NCI-H82 treated with DMSO at 0.1 percent for 48 hours (cell line): ENCODE data around the gene INHBE.
"Not testable (repeated sequence)": the region's sequence is repeated elsewhere in the genome, so short reads cannot be mapped to it uniquely, and the experiment has no call there.

Experiments used
- DNase-seq: peaks from one replicate; lab custom pipeline; 2025; ENCODE audit not compliant: unreplicated experiment; lab: John Stamatoyannopoulos, UW

The INHBE gene

DNA sequence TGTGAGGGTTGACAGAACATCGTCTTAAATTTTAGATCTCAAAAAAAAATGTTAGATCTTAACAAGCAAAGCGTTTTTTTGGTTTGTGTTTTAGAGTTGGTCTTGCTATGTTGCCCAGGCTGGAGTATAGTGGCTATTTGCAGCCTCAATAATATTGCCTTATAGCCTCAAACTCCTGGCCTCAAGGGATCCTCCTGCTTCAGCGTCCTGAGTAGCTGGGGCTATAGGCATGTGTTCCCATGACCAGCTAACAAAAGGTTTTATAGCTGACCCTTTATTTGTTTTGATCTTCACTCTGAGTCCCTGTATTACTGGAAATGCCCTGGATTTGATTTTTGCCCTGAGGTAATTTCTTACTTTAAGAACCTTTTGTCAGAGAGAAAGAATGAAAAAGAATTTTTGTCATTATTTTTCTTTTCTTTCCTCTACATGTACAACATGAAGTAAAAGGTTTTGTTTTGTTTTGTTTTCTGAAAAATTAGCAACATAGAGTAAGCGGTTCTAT, 15.3 kb upstream of the INHBE start:
- DNase-seq = no peak

GRCh38 chr12:57441393-57441792, 13.7 kb upstream of the INHBE start:
- not testable (repeated sequence) for DNase-seq

GRCh38 chr12:57441846-57442427, 13.2 kb upstream of the INHBE start:
- no peak for DNase-seq

DNA sequence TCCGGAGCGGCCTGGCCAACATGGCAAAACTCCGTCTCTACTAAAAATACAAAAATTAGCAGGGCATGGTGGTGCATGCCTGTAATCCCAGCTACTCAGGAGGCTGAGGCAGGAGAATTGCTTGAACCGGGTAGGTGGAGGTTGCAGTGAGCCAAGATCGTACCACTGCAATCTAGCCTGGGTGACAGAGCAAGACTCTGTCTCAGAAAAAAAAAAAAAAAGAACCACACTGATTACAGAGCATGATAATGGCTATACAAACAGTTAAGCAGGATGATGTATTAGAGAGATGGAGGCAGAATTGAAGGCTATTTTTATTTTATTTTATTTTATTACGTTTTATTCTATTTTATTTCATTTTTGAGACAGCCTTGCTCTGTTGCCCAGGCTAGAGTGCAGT, 10.8 kb upstream of the INHBE start:
- not testable (repeated sequence) for DNase-seq

DNA sequence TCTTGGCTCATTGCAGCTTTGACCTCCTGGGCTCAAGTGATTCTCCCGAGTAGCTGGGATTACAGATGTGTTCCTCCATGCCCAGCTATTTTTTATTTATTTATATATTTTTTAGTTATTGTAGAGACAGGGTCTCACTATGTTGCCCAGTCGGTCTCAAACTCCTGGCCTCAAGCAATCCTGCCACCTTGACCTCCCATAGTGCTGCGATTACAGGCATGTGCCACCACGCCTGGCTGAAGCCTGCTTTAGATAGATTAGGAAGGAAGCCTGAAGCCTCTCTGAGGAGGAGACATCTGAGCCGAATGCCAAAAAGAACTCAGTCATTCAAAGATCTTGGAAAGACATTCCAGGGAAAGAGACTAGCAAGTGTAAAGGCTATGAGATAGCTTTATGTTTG, 10.4 kb upstream of the INHBE start:
- no peak for DNase-seq

GRCh38 chr12:57446292-57446960, 8.7 kb upstream of the INHBE start:
- no peak for DNase-seq

GRCh38 chr12:57448669-57449068, 6.4 kb upstream of the INHBE start:
- DNase-seq = no peak

DNA sequence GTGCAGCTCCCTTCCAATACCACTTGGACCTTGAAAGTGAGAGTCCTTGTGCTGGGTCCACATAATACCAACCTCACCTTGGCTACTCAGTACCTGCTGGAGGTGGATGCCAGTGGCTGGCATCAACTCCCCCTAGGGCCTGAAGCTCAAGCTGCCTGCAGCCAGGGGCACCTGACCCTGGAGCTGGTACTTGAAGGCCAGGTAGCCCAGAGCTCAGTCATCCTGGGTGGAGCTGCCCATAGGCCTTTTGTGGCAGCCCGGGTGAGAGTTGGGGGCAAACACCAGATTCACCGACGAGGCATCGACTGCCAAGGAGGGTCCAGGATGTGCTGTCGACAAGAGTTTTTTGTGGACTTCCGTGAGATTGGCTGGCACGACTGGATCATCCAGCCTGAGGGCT, 5.7 kb upstream of the INHBE start:
- no peak for DNase-seq

- no peak for DNase-seq
Observed at GRCh38 chr12:57450057-57450456, 5.0 kb upstream of the INHBE start.

DNA sequence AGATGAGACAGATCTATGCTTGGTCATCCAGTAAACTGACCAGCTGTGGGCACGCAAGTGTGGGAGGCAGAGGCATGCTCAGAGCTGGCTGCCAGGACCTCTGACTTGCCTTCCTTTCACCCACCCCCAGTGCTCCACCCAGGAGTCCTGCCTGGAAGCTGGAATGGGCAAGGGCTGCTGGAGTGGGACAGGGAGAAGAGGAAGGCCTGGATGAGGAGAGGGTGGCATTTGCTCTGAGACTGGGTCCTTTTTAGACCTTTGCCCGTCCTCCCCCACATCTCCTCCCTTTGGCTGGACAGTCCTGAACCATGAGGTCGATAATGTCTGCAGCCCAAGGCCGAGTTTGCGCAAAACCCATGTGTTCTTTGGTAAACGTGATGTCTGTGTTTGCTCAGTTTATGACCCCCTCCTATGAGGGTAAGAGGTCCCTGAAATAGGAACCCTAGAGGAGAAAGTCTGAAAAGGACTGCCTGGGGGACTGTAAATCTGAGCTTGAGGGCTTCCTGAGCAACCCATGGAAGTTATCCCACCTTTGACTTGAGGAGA, 3.8 kb upstream of the INHBE start:
- DNase-seq = no peak

DNA sequence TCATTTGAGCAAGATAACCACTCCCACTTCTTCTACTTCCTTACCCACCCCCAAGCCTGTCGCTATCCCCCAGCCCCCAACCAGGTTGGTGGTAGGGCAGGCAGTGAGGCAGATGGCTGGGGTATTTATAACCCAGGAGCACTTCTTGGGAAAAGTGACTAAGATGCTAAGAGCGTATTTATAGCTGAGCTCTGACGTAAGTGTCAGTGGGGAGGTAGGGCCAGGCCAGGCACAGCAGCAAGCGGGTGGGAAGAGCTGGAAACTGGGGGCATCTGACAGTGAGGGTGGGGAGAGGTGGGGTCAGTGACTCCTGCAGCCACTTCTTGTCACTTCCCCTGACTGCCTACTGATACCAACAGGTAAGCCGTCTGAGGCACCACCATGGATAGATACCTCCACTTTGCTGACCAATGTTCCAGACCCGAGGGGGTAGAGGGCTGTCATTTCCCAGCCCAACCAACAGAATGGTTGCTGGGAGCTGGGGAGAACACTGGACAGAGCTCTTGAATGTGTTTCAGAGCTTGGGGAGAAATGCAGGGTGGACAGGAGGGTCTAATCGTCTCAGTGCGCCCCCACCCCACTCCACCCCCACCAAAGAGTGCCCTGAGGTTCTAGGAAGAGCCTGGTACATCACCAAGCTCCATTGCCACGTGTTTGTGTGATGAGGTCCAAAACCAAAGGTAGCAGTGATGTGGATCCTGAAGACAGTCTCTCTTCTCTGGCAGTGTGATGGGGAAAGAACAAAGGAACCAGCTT, 2.7 kb upstream of the INHBE start:
- DNase-seq = peak; percentile 96

DNA sequence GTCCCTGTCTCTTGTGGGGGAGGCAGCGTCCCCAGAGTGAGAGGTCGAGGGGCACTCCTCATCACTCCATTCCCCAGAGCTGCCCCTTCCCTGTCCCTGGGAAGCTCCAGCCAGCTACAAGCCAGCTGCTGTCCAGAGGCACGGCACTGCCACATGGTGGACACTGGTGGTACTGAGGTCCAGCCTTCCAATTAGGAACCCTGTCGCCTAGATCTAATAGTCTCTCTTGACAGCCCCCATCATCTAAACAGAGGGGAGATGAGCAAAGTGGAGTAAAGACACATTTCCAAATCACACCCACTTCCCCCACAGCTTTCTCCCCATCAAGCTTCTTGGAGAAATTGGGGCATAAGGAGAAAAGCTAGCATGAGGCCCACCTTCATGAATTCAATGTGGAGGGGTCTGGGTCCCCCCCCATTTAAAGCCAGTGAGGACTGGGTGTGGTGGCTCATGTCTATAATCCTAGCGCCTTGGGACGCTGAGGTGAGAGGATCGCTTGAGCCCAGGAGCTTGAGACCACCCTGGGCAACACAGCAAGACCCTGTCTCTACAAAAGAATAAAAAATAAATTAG, 2.1 kb upstream of the INHBE start:
- peak; percentile 74 for DNase-seq

GRCh38 chr12:57454213-57454565, 918 bp upstream of the INHBE start:
- no peak for DNase-seq

GRCh38 chr12:57455374-57456144, 452 bp downstream of the INHBE start:
- DNase-seq = peak; percentile 93

GRCh38 chr12:57456145-57456700, 1.1 kb downstream of the INHBE start:
- peak; percentile 80 for DNase-seq

DNA sequence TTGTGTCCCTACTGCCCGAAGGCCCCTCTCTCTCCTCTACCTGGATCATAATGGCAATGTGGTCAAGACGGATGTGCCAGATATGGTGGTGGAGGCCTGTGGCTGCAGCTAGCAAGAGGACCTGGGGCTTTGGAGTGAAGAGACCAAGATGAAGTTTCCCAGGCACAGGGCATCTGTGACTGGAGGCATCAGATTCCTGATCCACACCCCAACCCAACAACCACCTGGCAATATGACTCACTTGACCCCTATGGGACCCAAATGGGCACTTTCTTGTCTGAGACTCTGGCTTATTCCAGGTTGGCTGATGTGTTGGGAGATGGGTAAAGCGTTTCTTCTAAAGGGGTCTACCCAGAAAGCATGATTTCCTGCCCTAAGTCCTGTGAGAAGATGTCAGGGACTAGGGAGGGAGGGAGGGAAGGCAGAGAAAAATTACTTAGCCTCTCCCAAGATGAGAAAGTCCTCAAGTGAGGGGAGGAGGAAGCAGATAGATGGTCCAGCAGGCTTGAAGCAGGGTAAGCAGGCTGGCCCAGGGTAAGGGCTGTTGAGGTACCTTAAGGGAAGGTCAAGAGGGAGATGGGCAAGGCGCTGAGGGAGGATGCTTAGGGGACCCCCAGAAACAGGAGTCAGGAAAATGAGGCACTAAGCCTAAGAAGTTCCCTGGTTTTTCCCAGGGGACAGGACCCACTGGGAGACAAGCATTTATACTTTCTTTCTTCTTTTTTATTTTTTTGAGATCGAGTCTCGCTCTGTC, 1.8 kb downstream of the INHBE start:
- DNase-seq = no peak

DNA sequence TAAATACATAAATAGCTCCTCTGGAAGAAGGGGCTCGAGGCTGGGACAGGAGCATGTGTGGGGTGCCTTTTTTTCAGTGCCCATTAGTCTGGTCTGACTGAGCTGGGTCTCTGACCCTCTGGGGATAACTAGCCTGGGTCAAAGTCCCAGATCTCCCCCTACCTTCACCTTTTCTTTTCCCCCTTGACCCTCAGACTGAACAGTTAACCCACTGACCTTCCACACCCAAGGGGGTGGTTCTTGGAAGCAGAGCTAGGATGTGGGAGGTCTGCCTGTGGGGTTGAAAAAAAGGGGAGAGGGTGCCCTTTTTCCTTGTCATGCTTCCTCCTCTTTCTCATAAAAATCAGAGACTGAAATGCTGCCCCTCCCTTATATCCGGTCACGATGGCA, 3.6 kb downstream of the INHBE start:
- DNase-seq = no peak

GRCh38 chr12:57459055-57459749, 4.1 kb downstream of the INHBE start:
- peak; percentile 98 for DNase-seq

DNA sequence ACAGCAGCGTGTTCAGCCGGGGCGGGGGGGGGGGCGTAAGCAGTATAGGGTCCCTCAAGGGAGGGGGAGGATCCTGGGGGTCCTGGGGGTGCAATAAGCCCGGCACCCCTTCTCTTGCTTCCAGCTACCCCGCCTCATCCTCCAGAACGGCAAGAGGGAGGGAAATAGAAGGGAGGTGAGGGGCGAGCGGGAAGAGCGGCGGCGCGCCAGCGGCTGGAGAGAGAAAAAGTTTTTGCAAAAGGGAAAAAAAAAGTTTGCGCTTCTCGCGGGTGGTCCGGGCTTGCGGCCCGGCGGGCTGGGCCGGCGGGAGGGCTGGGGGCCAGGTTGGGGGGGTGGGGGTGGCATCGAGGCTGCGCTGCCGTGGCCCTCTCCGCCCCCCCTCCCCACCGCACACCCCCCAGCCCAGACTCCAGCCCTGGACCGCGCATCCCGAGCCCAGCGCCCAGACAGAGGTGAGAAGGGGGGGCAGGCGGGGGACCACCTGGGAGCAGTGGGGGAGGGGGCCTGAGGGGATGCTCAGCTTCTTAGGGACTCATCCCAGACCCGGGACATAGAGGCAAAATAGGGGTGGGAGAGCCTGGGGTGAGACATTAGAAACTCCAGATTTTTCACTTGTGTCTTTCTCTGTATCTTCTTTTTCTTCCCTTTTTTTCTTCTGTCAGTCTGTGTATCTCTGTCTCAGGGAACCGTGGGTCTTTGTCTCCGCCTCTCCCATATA, 4.8 kb downstream of the INHBE start, which contains the start of gene GLI1:
TSS of gene GLI1 (plus strand) at position 36 of the 718 bp plus-strand sequence. CDS start 3,907 bp downstream, outside the sequence.
- no peak for DNase-seq
